CD4-positive, alpha-beta T cell treated with Interleukin-4 for 4 hours (primary cell): ENCODE results near the gene TLE7.
A peak's percentile ranks its signal among the peaks of the same experiment; 100 is the strongest.

ENCODE experiments used
- DNase-seq: peaks from one replicate; pipeline ENCODE4 v3.0.0-alpha.2; 2020

Gene TLE7

DNA sequence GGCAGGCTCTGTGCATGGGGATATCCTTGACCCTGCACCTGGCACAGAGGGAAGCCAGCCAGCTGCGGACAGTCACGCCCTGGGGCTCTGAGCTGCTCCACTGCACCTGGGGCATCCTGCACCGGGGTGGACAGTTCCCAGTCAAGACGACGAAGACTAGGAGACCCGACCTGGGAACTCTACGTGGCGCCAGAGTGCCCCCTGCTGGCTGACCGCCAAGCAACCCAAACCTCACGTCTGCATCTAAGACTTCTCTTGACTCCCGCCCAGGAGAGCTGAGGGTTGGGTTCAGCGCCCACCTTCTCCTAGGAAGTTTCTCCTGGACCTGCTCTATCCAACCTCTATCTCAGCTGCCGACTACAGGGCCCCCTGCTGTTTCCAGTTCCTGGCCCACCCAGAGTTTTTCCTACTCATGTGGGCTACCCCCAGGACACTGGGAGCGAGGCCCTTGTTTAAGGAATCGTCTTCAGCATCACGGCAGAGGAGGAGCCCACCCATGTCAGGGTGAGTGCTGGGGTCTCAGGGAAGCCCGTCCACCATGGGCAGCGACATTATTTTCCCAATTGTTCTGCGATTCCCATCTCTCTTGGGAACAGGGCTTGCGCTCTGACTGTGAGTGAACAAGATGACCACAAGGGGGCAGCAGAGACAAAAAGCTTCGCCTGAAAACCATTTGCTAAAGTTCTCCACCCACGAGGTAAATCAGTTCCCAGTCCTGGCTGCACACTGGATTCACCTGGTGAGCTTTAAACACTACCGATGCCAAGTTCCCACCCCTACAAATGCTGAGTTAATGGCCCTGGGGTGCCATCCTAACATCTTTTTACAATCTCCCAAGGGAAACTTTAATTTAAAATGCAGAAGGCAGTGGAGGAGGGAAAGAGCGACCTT lies 29.3 kb downstream of the TLE7 start:
- peak; percentile 63 for DNase-seq

DNA sequence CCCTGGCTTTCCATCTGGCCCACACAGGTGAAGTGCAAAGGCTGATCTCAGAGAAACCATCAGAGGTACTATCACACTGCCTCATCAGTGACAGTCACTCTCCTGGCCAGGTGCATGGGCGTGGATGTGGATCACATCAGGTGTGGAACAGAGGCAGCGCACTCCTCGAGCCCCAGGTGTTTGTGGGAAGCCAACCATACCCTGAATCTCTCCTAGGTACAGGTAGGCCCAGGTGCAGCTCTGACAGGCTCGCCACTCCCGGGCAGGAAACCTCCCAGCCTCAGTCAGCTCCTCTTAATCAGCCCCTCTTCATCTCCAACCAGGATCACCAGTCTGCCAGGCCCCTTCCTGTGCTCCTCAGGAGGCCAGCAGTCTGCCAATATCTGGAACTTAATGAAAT lies 31.7 kb downstream of the TLE7 start:
- DNase-seq = no peak

DNA sequence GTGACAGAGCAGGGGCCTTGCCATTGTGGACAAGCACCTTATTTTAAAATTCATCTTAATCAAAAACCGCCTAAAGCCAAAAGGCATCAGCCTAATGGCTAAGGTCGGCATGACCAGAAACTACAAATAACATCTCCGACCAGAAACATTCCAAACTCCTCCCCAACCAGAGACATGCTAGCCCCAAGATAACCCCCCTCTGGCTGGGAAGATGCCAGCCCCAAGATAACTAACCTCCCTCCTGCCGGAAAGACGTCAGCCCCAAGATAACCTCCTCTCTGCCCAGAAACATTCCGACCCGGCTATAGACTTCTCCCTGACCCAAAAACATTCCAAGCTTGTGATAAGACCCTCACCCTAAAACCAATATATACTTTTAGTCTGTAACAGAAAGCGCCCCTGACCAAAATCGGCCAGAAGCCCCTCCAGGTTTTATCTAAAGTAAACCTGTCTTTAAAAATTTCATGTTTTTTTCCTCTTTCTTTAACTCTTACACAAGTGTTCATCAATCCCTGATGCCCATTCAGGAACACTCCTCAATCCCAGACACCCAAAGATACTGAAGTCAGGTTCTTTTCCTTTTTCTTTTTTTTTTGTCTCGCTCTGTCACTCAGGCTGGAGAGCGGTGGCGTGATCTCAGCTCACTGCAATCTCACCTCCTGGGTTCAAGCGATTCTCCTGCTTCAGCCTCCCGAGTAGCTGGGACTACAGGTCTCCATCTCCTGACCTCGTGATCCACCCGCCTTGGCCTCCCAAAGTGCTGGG lies 32.7 kb downstream of the TLE7 start:
- no peak for DNase-seq

DNA sequence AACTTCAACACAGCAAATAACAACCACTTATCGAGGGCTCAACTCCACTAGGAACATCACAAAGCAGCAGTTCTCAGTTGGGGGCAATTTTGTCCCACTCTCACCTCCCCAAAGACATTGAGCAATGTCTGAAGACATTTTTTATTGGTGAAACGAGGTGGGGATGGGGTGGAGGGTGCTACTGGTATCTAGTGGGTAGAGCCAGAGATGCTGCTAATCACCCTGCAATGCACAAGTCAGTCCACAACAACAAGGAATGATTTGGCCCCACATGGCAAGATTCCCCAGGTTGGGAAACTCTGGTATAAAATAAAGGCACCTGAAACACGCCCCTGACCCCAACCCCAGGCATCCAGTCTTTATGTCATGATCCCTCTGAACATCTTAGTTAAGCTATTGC lies 33.3 kb downstream of the TLE7 start:
- no peak for DNase-seq

DNA sequence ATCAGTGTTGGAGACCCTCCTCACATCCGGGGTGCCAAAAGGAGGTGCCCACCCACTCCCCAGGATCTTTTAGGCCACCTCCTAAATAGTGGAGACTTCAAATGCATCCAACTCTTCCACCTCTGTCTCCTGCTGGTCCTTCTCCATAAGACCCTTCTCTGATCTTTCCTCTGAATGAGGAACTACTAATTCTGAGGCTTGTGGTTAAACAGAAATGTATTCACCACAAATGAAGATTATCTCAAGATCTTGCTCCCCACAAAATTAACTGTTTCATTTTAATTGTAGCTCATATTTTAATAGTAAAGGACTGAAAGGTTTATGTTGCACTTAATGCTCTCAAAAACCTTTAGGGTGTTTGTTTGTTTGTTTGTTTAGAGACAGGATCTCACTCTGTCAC lies 34.1 kb downstream of the TLE7 start:
- DNase-seq = no peak

DNA sequence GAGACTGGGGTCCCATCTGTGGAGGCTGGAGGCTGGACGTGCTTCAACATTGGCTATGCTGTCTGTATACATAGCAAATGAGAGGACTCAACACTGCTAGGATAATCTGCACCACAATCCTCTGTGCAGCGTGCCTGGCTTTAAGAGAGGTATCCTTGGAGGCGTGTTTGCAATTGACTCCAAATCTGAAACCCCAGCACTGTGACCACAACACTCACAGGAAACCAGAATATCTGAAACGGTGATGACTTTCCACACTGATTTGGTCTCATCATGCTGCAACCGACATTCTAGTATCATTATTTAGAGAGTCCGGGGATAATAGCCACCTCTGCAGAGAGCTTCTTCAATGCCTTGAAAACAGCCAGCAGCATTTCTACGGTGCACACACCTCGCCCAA lies 35.1 kb downstream of the TLE7 start:
- DNase-seq = no peak

DNA sequence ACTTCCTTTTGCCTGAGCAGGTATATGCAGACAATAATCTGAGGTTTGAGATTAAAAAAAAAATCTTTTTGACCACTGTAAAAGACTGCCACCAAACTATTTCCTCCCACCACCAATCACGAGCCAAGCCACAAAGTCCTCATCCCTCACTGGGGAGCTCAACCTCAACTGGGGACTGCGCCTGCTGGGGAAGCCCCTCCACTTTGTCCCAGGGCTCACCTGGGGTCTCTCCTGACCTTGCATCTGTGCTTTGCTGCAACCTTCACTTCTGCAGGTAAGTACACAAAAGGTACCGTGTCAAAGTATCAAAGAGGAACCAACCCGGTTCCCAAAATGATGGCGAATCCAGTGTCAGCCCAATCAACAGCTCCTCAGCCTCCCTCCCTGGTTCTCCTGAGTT lies 35.5 kb downstream of the TLE7 start:
- no peak for DNase-seq

DNA sequence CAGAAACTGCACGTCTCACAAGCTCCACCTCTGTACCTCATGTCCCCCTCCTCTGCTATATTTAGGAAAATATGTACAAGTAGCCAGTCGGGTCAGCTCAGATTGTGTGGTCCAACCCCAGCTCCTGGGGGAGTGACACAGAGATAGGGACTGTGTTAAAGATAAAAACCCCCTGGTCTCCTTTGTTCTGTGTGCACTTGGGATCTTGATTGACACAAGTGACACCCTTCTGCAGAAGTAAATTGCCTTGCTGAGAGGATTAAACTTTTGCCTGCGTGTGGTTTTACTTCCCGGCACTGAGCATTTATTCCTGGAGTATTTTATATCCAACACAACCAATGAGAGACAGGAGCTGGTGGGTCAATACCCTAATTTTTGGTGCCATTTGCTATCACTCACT lies 37.5 kb downstream of the TLE7 start:
- DNase-seq = no peak

DNA sequence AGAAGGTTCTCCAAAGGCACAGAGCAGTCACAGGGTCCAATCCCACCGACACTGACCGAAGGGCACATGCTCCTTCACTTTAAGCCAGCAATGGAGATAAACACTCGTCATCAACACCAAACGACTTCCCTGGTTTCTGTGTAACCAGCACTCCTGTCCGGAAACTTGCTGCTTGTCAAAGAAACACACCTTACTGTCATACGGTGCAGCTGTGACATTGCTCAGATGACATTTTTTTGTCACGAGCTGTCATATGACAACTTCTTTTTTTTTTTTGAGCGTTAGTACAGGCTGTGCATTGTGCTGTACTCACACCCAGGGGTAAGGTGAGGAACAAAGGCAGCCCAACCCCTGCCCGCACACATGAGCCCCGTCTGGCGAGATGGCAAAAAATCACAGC lies 39.2 kb downstream of the TLE7 start:
- DNase-seq = no peak

DNA sequence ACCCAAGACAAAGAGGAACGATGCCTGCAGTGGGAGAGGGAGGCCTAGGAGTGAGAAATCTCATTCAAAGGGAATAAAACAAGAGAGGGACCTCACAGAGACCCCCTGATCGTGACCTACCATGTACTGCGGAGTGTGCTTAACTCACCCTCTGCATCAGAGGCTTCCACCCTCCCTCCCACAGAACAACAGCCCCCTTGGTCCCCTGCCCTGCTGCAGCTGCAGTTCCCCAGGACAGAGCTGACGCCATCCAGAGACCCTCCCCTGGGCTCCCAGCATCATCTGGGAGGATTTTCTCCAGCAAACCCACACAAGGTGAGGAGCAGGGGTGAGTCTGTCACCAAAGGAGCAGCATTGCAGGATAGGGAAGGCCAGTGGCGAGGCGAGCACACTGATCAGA lies 39.8 kb downstream of the TLE7 start:
- DNase-seq = no peak

DNA sequence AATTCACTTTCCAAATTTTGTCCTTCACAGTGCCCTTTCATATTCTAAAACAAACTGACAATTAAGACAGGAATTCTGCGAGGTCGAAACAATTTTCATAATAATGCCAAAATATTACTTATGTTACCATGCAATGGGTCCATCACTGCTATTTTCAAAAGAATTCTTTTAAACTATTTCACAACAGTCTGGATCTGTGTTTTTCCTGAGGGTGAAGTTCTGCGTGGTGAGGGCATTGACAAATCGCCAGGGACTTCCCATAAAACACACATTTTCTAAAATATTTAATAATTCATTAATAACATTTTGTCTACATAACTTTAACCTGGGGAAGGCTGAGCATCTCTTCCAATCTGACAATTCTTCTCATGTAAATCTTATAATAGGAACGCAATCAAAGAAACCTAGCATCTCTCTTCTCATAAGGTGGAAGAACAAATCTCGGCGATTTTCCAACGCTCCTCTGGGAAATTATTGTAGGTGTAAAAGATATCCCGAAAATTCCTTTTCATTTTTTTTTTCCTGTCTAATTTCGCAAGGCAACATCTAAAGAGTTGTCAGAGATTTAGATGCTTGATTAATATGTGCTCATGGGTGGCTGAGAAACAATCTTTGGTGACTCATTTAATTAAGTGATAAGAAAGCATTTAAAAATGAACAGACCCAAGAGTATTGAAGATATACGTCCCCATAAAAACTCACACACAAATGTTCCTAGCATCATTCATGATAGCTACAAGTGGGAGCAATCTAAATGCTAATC lies 41.9 kb downstream of the TLE7 start:
- DNase-seq = no peak

DNA sequence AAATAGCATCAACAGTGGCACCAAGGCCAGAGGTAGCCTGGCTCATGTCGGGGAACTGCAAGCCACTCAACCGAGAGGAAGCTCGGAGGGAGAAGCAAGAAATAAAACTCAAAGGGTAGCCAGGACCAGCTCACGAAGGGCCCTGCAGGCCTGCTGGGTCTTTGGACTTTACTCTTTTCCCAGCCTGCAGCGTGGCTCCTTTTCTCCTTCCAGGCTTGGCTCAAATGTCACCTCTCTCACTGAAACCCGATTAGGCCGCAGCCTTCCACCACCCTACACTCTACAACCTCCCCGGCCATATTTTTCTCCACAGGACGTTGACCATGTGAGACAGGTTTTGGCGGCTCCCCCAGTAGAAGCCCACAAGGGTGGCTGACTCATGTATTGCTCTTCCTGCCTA lies 45.3 kb downstream of the TLE7 start:
- no peak for DNase-seq

DNA sequence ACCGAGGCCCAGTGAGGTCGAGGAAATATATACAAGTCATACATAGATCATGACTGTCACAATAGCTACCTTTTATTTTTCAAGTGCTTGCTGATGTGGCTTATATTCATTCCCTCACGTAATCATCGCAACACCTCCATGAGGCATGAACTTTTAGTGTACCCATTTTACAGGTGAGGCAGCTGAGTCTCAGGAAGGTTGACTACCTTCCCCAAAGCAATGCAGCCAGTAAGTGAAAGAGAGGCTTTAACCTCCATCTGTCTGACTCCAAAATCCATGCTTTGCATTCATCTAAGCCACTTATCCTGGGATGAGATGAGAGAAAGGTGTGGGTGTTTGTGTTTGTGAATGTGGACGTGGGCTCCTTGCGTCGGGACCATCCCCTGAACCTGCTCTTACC lies 52.5 kb downstream of the TLE7 start:
- DNase-seq = no peak

DNA sequence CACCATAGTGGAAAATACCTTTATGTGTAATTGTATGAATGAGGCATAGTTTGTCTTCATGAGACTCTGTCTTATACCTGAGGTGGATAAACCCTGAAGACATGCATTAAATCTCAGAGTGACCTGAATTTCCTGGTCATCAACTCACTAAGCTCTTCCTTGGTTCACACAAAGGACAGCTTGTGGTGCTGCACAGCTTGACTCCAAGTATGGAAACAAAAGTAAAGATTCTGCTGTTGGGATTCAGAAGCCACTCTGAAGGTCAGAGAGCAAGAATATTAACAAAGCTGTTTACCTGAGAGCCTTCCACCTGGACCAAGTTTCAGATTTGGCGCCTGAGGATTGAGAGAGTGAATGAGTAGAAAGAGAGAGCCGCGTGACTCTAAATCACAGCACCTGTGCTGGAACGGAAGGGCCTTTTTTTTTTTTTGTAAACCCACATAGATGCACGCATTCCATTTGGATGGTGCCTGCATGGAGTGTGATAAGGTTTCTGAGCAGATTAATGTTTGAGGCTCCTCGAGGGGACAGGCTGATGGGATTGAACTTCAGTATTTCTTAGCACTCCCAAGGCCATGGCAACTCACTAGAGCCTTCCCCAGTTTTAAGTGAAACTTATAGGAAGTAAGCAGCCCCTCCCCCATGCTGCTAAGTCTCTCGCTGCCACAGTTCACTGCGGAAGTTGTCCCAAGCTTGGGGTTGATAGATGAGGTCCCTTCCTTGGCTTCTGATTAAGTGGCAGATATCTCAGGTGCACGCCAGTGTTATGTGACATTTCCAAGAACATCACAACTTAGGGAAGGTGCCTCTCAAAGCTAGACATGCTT lies 54.6 kb downstream of the TLE7 start:
- DNase-seq = no peak

DNA sequence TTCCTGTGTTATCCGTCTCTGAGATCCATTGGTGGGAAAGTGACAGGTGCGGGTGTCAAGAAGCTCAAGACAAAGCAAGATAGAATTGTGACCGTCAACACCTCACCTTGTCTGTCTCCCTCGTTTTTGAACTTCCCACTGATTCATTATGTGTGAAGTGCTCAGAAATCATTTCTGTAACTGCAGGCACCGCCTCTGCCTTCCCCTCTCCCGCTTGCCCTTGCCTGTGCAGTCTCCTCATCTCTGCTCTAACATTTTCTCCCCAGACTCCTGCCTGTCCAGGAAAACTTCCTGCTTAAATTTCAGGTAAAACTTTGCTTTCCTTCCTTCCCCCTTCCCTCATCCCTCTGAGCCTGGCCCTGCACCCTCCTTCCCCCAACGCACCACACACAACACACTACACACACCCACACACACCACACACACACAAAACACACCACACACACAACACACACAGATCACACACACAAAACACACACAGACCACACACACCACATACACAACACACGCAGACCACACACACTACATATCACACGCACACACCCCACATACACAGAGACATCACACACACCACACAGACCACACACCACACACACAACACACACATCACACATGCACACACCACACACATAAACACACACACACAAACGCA lies 57.7 kb downstream of the TLE7 start:
- DNase-seq = no peak

DNA sequence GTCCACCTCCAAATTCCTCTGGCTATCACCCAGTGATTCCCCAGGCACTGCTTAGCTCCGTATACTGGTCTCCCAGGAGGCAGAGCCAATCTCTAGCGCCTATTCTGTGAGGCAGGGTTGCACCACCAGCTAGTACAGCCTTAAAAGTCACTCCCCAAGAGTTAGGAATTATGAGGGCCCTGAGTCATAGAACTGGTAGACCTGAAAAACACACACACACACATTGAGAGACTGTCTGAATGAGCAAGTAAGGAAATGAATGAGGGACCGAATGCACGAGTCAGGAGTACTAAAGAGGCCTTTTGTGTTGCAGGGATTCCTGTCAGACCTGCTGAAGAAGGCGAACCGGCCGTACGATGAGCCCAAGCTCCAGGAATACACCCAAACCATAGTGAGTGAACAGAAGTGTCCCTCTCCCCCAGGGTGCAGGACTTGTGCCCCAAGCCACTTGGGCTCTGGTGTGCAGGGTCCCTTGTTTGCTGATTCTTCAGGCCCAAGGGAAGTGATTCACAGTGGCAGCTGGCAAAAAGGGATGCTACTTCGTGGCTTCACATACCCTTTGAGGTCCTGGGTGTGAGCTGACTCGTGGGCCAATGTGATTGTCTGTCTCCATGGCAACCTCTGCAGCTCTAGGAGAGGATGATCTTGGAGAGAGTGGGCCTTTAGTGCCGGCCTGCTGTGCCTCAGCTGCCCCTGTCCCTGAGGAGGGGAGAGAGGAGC lies 58.6 kb downstream of the TLE7 start:
- DNase-seq = no peak

DNA sequence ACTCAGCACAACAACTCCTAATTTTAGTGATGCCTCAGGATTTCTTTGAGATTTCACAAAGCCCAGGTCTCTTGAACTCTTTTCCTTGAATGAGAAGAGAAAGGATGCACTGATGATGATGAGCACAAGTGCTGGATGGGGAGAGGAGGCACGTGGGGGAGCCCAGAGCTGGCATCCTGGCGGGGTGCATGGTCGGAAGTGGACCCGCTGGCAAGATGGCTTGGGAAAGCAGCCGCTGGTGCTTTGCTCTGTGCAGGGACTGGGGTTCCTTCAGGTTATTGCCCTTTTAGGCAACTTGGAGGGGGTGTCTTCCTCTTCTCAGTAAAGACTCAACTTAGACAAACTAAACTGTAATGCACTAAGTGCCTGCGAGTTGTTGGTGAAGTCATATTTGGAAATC lies 61.0 kb downstream of the TLE7 start:
- no peak for DNase-seq
